CD4-positive, alpha-beta T cell treated with Interferon alpha-2 for 1 hour (primary cell): ENCODE results near the gene S1PR5.
"Not testable (repeated sequence)": the region's sequence is repeated elsewhere in the genome, so short reads cannot be mapped to it uniquely, and the experiment has no call there.

Experiments
- DNase-seq, 2 donors: peaks; one replicate each; pipeline ENCODE4 v3.0.0-alpha.2; 2020 to 2022

The S1PR5 gene

DNA sequence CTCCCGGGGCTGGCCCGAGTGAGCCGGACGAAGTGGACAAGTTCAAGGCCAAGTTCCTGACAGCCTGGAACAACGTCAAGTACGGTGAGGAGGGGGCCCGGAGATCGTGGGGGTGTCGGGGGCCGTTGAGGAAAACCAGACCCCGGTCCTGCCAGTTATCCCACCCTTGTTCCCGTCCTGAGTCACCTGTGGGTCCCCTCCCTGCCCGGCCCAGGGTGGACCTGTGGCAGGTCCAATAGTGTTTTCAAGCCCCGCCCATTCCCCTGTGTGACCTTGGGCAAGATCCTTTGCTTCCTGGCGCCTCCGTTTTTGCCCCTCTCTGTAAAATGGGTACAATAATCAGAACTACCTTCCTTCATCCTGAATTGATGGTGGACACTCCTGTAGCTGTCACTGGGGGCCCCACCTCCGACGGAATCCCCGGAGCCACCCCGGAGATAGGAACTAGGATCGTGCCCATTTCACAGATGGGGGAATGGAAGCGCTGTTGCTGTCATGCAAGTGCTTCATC is 27.1 kb upstream of the S1PR5 start:
- DNase-seq, result peak in 1 of 2 donors; percentile 35

DNA sequence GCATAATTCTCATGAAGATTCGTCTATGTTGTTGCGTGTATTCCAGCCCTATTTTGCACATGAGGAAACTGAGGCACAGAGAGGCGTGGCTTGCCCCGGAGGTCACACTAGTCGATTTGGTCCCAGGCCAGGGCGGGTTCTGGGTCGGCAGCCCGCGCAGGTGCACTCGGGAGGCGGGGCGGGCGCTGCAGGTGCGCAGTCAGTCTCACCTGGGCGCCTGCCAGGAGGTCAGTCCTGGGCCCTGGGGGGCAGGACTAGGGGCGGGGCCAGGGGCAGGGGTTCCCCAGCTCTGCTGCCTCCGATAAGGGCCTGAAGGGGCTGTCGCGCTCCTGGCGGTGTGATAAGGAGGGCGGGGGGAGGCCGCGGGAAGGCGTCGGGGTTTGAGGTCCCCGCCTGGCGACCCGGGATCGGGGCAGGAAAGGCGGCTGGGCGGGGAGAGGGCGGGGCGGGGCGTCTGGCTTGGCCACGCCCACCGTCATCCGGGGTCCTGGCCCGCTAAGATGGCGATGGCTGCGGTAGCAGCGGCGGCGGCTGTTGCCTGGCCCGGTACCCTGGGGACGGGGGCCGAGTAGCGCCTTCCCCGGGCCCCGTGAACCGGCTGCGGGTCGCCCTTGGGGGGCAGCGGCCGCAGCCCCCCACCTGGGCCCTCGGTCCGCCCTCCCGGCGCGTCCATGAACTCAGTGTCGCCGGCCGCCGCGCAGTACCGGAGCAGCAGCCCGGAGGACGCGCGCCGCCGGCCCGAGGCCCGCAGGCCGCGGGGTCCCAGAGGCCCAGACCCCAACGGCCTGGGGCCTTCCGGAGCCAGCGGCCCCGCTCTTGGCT is 26.4 kb upstream of the S1PR5 start, which contains the start of gene ATG4D:
Gene ATG4D (plus strand): TSS at position 485 of the 822 bp plus-strand sequence. CDS start 187 bp downstream, at position 672.
- DNase-seq, result peak; percentile 80 to 87

DNA sequence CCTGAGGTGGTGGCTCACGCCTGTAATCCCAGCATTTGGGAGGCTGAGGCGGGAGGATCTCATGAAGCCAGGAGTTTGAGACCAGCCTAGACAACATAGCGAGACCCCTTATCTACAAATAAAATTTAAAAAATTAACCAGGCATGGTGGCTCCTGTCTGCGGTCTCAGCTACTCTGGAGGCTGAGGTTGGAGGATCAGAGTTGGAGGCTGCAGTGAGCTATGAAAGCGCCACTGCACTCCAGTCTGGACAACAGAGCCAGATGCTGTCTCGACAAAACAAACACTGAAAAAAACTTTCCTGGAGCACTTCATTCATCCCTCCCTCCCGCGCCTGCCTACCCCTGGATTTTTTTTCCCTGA is 25.8 kb upstream of the S1PR5 start:
- DNase-seq, result no peak

DNA sequence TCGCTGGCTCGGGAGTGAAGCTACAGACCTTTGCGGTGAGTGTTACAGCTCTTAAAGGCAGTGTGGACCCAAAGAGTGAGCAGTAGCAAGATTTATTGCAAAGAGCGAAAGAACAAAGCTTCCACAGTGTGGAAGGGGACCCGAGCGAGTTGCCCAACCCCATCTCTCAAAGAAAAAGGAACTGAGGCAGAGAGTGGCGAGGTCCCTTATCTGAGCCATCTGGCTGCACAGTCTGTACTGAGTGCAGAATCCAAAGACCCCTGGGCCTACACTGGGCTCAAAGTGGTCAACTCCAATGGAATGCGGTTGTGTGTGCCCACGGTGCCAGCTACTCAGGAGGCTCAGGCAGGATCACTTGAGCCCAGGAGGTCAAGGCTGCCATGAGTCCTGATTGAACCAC is 21.8 kb upstream of the S1PR5 start:
- not testable (repeated sequence) for DNase-seq

DNA sequence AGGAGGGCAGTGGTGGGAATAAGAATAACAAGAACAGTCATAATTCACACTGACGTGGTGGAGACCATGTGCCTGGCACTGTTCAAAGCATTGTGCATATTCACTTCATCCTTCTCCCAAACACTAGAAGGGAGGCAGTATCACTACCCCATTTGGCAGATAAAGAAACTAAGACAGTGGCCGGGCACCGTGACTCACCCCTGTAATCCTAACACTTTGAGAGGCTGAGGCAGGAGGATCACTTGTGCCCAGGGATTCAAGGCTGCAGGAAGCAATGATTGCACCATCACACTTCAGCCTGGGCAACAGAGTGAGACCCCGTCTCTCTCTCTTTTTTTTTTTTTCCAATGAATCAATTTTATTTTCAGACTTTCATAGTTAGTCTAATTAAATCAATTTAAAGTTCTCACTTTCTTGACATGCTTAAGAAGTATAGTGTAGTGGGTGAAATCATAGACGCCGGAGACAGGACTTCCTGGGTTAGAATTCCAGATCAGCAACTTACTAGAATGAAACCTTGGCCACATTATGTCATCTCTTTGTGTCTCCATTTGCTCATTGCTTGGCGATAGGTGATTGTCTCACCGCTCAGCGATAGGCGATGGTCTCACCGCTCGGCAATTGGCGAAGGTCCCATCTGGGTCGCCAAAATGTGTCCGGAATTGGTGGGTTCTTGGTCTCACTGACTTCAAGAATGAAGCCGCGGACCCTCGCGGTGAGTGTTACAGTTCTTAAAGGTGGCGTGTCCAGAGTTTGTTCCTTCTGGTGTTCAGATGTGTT is 21.1 kb upstream of the S1PR5 start:
- no peak for DNase-seq

DNA sequence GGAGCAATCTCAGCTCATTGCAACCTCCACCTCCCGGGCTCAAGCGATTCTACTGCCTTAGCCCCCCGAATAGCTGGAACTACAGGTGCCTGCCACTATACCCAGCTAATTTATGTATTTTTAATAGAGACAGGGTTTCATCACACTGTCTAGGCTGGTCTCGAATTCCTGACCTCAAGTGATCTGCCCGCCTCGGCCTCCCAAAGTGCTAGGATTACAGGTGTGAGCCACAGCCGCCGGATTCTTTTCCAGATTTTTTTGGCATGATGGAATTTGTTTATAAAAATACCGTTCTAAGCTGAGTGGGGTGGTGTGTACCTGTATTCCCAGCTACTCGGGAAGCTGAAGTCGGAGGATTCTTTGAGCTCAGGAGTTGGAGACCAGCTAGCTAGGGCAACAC is 20.4 kb upstream of the S1PR5 start:
- DNase-seq, result no peak

DNA sequence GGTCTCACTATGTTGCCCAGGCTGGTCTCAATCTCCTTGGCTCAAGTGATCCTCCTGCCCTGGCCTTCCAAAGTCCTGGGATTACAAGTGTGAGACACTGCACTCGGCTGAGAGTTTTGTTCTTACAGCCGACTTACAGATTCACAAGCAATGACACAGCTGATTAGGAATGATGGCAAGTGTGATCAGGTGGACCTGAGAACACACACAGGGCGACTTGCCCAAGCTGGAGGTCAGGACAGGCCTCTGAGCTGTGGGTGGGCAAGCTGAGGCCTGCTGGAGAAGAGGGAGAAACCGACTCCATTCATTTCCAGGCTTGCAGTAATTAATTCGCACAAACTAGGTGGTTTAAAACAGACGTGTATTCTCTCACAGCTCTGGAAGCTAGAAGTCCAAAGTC is 18.4 kb upstream of the S1PR5 start:
- DNase-seq, result no peak

DNA sequence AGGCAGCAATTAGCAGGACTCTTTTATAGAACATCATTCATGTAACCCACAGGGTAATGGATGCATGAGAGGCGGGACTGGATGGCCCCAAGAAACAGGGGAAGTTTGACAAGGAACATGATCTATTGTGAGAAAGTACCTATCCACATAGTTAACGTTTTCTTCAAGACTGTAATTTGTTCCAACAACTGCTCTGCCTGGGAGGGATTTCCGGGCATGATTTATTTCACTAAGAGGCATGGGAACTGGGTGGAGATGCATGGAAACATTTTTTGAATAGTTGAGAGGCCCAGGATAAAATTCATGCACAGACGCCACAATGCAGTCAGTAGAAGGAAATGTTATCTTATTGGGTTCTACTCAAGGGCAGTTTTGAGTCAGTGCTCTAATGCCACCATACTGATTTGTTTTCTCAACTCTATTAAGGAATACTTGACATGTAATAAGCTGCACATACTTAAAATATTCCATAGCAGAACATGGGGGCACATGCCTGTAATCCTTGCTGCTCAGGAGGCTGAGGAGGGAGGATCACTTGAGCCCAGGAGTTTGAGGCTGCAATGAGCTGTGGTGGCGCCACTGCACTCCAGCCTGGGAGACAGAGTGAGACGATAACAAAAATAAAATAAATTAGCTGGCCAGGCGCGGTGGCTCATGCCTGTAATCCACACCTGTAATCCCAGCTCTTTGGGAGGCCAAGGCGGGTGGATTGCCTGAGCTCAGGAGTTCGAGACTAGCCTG is 16.6 kb upstream of the S1PR5 start:
- no peak for DNase-seq

DNA sequence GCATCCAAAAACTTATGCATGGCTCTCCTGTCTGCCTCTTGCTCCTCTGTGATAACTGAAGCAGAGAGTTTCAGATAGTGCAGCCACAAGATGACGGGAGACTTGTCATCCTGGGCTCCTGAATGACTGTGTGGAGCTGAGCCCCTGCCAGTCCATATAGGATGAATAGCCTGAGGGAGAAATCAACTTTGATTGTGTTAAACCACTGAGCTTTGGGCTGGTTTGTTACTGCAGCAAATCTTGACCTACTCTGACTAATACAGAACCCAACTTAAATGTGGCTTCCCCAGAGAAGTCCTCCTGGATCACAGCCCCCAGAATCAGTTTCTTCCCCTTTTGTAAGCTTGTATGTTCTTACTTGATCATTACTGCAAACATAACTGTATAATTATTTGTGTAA is 15.2 kb upstream of the S1PR5 start:
- DNase-seq, result no peak

DNA sequence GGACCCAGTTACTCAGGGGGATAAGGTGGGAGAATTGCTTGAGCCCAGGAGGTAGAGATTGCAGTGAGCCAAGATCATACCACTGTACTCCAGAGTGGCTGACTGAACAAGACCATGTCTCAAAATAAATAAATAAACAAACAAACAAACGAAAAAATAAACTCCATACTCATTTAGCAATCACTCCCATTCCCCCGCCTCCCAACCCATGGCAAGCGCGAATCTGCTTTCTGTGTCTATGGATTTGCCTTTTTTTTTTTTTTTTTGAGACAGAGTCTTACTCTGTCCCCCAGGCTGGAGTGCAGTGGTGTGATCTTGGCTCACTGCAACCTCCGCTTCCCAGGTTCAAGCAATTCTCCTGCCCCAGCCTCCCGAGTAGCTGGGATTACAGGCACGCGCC is 9.6 kb upstream of the S1PR5 start:
- DNase-seq, result not testable (repeated sequence)

DNA sequence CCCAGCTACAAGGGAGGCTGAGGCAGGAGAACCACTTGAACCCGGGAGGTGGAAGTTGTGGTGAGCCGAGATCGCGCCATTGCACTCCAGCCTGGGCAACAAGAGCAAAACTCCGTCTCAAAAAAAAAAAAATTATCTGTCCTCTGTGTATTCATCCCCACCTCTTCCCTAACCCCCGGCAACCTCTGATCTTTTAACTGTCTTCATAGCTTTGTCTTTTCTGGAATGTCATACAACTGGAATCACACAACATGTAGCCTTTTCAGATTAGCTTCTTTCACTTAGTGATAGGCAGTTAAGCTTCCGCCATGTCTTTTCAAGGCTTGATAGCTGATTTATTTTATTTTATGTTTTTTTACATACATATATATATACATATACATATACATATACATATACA is 8.4 kb upstream of the S1PR5 start:
- no peak for DNase-seq

DNA sequence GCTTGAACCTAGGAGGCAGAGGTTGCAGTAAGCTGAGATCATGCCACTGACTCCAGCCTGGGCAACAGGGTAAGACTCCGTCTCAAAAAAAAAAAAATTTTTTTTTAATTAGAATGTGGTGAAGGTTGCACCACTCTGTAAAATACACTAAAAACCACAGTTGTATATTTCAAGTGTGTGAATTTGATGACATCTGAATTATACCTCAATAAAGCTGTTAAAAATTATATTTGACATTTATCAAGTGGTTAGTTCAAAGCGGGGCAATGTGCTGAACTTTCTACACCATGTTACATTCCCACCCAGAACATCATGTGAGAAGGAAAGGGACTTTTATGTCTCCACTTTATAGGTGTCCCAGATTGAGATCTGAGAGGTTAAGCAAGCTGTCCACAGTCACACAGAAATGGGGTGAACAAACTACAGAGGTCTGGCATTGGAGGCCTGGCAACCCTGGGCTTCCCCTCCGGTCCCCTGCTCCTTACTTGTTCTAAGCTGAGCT is 5.9 kb upstream of the S1PR5 start:
- peak in 1 of 2 donors; percentile 55 for DNase-seq

DNA sequence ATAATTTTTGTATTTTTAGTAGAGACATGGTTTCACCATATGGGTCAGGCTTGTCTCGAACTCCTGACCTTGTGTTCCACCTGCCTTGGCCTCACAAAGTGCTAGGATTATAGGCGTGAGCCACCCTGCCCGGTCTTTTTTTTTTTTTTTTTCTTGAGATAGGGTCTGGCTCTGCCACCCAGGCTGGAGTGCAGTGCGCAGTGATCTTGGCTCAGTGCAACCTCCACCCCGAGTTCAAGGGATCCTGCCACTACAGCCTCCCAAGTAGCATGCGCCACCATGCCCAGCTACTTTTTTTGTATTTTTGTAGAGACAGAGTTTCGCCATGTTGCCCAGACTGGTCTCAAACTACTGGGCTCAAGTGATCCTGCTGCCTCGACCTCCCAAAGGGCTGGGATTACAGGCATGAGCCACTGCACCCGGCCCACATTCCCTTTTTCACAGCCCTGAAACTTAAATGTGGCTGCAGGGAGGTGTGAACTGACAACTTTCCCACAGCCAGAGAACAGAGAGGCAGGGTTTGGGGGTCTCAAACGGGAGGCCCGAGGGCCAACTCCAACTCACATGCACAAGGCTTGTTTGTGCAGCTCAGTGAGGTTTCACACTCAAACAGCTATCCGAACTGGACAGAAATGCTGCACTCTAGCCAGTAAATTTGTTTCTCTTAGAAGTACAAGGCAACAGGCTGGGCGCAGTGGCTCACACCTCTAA is 4.4 kb upstream of the S1PR5 start:
- DNase-seq, result no peak

DNA sequence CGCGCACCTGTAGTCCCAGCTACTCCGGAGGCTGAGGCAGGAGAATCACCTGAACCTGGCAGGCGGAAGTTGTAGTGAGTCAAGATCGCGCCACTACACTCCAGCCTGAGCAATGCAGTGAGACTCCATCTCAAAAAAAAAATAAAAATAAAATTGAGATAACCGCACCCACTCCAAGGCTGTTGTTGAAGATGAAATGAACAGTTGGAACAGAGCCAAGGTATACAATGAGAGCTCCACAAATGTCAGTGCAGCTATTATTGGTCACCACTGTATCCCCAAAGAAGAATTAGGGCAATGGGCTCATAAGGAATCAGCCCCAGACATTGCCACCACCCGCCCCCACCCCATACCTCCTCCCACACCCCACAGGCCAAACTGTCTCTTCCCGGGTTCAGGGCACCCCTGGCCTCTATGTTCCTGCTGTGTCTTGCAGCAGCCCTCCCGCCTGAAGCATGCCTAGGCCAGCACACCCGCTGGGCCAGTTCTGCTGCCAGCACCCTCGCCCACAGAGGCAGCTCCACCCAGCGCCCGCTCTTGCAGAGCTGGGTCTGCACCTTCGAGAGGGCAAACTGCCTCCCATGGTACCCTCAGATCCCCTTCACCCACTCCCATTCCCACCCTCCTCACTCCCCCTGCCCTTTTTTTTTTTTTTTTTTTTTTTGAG is 3.5 kb upstream of the S1PR5 start:
- no peak for DNase-seq

DNA sequence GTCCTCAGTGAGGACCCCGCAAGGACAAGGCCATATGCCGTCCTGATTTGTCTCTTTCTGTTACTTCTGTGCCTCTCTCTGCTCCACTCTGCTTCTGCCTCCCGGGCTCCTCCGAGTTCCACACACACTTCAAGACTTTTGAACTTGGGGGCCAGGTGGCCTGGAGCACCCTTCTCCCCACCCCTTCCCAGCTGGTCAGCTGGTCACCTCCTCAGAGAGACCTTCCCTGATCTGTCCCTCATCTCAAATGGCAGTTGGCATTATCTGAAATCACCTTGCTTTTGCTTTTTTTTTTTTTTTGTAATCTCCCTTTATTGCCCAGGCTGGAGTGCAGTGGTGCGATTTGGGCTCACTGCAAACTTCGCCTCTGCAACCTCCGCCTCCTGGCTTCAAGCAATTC is 2.2 kb upstream of the S1PR5 start:
- DNase-seq, result no peak

DNA sequence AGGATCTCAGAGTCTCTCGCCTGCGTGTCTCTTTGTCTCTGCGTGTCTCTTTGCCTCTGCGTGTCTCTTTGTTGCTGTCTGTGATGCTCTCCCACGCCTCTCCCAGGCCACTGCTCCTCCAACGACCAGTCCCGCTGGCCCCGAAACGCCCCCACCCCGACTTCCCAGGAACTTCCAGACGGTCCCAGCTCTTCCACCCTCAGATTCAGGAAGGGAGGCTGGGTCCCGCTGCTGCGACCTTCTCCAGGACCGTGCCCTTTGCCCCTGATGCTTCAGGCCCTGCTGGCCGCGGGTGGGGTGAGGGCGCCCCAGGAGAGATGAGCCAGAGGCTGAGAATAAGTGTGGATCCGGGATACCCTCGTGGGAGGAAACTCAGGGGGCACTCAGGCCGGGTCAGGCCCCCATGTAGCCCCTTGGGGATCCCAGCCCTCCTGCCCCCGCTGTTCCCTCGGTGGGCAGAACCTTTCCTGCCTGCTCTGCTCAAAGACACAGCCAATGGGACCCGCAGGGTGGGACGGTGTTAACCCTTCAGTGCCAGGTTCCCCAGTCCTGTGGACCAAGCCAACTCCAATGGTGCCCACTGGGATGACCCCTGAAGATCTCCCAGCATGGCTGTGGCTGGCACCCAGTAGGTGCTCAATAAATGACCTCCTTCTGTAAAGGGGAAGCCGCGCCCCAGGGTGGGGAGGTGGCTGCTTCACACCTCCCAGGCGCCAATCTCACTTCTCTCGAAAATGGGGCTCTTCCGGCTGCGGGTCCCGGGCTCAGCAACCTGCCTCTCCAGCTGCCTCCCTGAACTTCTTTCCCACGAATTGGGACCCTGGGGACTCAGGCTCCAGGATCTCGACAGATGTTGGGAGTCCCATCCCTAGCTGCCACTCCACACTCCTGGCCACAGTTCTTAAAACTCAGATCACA is 1.5 kb upstream of the S1PR5 start:
- DNase-seq, result peak; percentile 26 to 49

DNA sequence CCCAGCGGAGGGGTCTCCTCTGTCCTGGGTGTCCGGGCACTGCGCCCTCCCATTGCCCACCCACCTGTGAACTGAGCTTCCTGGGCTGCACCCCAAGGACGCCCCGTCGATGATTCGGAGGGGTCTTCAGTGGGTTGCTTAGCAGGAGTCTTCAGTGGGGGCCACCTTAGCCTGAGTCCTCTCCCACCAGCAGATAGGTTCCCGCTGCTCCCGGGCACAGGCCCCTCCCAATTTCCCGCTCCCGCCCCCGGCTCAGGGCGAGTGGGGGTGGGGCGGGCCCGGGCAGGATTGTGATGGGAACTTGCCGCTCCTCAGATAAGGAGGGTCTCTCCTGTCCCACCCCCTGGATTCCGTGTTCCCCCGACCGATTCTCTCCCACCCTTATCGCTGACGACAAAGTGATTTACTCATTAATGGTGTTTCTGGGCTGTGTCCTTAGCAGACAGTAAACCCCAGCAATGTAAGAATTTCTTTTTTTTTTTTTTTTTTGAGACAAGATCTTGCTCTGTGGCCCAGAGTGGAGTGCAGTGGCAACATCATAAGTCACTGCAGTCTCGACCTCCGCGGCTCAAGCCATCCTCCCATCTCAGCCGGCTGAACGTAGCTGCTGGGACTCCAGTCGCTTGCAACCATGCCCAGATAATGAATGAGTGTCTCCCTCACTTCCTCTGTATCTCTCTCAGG is 655 bp upstream of the S1PR5 start:
- DNase-seq, result peak in 1 of 2 donors; percentile 38

DNA sequence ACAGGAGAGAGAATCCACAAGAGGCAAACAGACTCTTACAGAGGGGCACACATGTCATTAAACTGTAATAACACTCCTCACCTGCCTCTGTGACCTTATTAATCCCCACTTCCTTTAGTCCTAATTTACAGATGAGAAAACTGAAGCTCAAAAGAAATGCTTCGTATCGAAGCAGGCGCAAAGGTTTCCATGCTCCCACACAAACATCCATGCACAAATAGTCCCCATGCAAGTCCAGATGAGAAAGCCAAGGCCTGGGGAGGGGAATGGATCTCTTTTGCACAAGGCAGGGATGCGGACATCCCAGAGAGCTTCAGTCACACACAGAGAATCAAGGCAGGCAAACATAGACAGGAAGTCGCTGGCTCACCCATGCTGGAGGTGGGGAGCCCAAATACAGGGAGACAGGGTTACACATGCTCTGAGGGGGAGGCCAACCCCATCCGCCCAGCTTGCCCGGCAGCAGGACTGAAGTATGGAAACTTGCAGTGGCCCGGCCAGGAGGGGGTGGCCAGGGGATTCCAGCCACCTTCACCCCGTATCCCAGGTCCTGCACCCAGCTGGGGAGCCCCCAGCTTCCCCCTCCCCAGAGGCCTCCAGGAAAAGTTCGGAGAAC is 468 bp downstream of the S1PR5 start:
- peak in 1 of 2 donors; percentile 28 for DNase-seq

DNA sequence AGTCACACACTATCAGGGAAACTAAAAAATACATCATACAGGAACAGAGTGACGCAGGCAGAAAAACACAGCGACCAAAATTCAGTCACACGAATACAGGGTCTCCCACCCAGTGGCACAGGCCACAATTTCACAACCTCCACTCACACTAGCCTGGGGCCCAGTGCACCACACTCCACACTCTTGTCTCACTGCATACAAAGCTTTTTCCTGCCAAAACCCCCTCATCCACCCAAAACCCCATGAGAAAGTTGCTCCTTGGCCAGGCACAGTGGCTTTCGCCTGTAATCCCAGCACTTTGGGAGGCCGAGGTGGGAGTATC is 1.2 kb downstream of the S1PR5 start:
- peak; percentile 52 to 61 for DNase-seq
